ENCODE measurements around the gene EIF3I.

Gene EIF3I

GRCh38 chr1:32221581-32221979, 627 bp upstream of the EIF3I start:
- Histone ChIP-seq H2BK12ac (ENCODE audit: low read length) (no peak overlapping the region), H3K4me3 (ENCODE audit: low read depth, low read length) (peak overlapping the region; percentile 90), H3K23ac (ENCODE audit: low read length) (no peak overlapping the region), H2BK5ac (ENCODE audit: low read depth, low read length, poor library complexity) (no peak overlapping the region), H3K9me3 (ENCODE audit: insufficient read depth, low read depth, low read length) (peaks cover 1% of the 10 kb centered on the region), H3K27me3 (ENCODE audit: insufficient read depth, low read length) (no peaks in the 10 kb centered on the region), H3K18ac (ENCODE audit: low read length) (peak overlapping the region; percentile 16), H3K36me3 (ENCODE audit: control insufficient read depth in 1 of 2, insufficient read depth in 2 of 2, low read length in 2 of 2) (peaks cover 28 to 29% of the 10 kb centered on the region in 2 experiments), H2AK5ac (ENCODE audit: low read length) (peak overlapping the region; percentile 36), H3K9ac (ENCODE audit: low read length) (peak overlapping the region; percentile 20), H4K8ac (ENCODE audit: low read depth, low read length) (peak overlapping the region; percentile 84), H2BK120ac (ENCODE audit: insufficient read depth, low read length, poor library complexity) (no peak overlapping the region), H4K91ac (ENCODE audit: low read depth, low read length) (peak overlapping the region; percentile 65), H3K79me1 (ENCODE audit: low read length) (peaks cover 9% of the 10 kb centered on the region), H3K14ac (ENCODE audit: low read length) (peak overlapping the region; percentile 69), H2AFZ (ENCODE audit: insufficient read depth, low read length, poor library complexity) (peak overlapping the region; percentile 67), H3K79me2 (ENCODE audit: control insufficient read depth, insufficient read depth, low read length, poor library complexity) (peaks cover 11% of the 10 kb centered on the region), H3K4ac (ENCODE audit: low read depth, low read length) (peak overlapping the region; percentile 77), H3K27ac (ENCODE audit: low read depth, low read length) (peak overlapping the region; percentile 70), H3K4me2 (ENCODE audit: low read length) (peak overlapping the region; percentile 69), H3K4me1 (ENCODE audit: control insufficient read depth in 1 of 2, insufficient read depth in 2 of 2, low read length in 2 of 2) (peaks cover 7% of the 10 kb centered on the region in 2 experiments), H4K12ac (ENCODE audit: low read depth, low read length) (peak overlapping the region; percentile 70)
- WGBS (ENCODE audit: extremely low coverage, insufficient coverage, insufficient read length): no CpG with 5 or more reads among the region's 13 CpGs
- DNase-seq: no peak

- no peak overlapping the region for H2BK5ac ChIP-seq (ENCODE audit: low read depth, low read length, poor library complexity)
- peaks cover 35 to 40% of the 10 kb centered on the region in 2 experiments for H3K36me3 ChIP-seq (ENCODE audit: control insufficient read depth in 1 of 2, insufficient read depth in 2 of 2, low read length in 2 of 2)
- peak overlapping the region; percentile 43 for H3K18ac ChIP-seq (ENCODE audit: low read length)
- H3K4me2 ChIP-seq (ENCODE audit: low read length): no peak overlapping the region
- no peak overlapping the region for H3K9ac ChIP-seq (ENCODE audit: low read length)
- H2AFZ ChIP-seq (ENCODE audit: insufficient read depth, low read length, poor library complexity): no peak overlapping the region
- no peaks in the 10 kb centered on the region for H3K27me3 ChIP-seq (ENCODE audit: insufficient read depth, low read length)
- WGBS (ENCODE audit: extremely low coverage, insufficient coverage, insufficient read length): no CpG with 5 or more reads among the region's 3 CpGs
- H3K23ac ChIP-seq (ENCODE audit: low read length): no peak overlapping the region
- H3K4me3 ChIP-seq (ENCODE audit: low read depth, low read length): no peak overlapping the region
- H4K12ac ChIP-seq (ENCODE audit: low read depth, low read length): no peak overlapping the region
- H3K4me1 ChIP-seq (ENCODE audit: control insufficient read depth in 1 of 2, insufficient read depth in 2 of 2, low read length in 2 of 2): peaks cover 7% of the 10 kb centered on the region in 2 experiments
- peaks cover 1% of the 10 kb centered on the region for H3K9me3 ChIP-seq (ENCODE audit: insufficient read depth, low read depth, low read length)
- H4K91ac ChIP-seq (ENCODE audit: low read depth, low read length): no peak overlapping the region
- no peak for DNase-seq
- H3K79me1 ChIP-seq (ENCODE audit: low read length): peaks cover 9% of the 10 kb centered on the region
- no peak overlapping the region for H2BK12ac ChIP-seq (ENCODE audit: low read length)
- H3K27ac ChIP-seq (ENCODE audit: low read depth, low read length): no peak overlapping the region
- H3K14ac ChIP-seq (ENCODE audit: low read length): no peak overlapping the region
- peaks cover 11% of the 10 kb centered on the region for H3K79me2 ChIP-seq (ENCODE audit: control insufficient read depth, insufficient read depth, low read length, poor library complexity)
- H2AK5ac ChIP-seq (ENCODE audit: low read length): no peak overlapping the region
- no peak overlapping the region for H4K8ac ChIP-seq (ENCODE audit: low read depth, low read length)
- no peak overlapping the region for H3K4ac ChIP-seq (ENCODE audit: low read depth, low read length)
- H2BK120ac ChIP-seq (ENCODE audit: insufficient read depth, low read length, poor library complexity): no peak overlapping the region
Observed at GRCh38 chr1:32223683-32224082, 1.5 kb downstream of the EIF3I start.

GRCh38 chr1:32224285-32224684, 2.1 kb downstream of the EIF3I start:
- peaks cover 1% of the 10 kb centered on the region for H3K9me3 ChIP-seq (ENCODE audit: insufficient read depth, low read depth, low read length)
- no peak overlapping the region for H4K91ac ChIP-seq (ENCODE audit: low read depth, low read length)
- H2BK120ac ChIP-seq (ENCODE audit: insufficient read depth, low read length, poor library complexity): no peak overlapping the region
- H4K8ac ChIP-seq (ENCODE audit: low read depth, low read length): no peak overlapping the region
- peaks cover 40 to 45% of the 10 kb centered on the region in 2 experiments for H3K36me3 ChIP-seq (ENCODE audit: control insufficient read depth in 1 of 2, insufficient read depth in 2 of 2, low read length in 2 of 2)
- WGBS (ENCODE audit: extremely low coverage, insufficient coverage, insufficient read length): no CpG with 5 or more reads among the region's 4 CpGs
- no peak overlapping the region for H3K27ac ChIP-seq (ENCODE audit: low read depth, low read length)
- H3K4me1 ChIP-seq (ENCODE audit: control insufficient read depth in 1 of 2, insufficient read depth in 2 of 2, low read length in 2 of 2): peaks cover 7% of the 10 kb centered on the region in 2 experiments
- no peak overlapping the region for H3K18ac ChIP-seq (ENCODE audit: low read length)
- H3K79me1 ChIP-seq (ENCODE audit: low read length): peaks cover 9% of the 10 kb centered on the region
- H3K27me3 ChIP-seq (ENCODE audit: insufficient read depth, low read length): no peaks in the 10 kb centered on the region
- no peak overlapping the region for H2AFZ ChIP-seq (ENCODE audit: insufficient read depth, low read length, poor library complexity)
- H3K23ac ChIP-seq (ENCODE audit: low read length): no peak overlapping the region
- H4K12ac ChIP-seq (ENCODE audit: low read depth, low read length): no peak overlapping the region
- H3K79me2 ChIP-seq (ENCODE audit: control insufficient read depth, insufficient read depth, low read length, poor library complexity): peaks cover 11% of the 10 kb centered on the region
- no peak overlapping the region for H2BK5ac ChIP-seq (ENCODE audit: low read depth, low read length, poor library complexity)
- H2AK5ac ChIP-seq (ENCODE audit: low read length): no peak overlapping the region
- no peak overlapping the region for H3K4me3 ChIP-seq (ENCODE audit: low read depth, low read length)
- no peak overlapping the region for H2BK12ac ChIP-seq (ENCODE audit: low read length)
- no peak overlapping the region for H3K4ac ChIP-seq (ENCODE audit: low read depth, low read length)
- no peak overlapping the region for H3K9ac ChIP-seq (ENCODE audit: low read length)
- no peak overlapping the region for H3K14ac ChIP-seq (ENCODE audit: low read length)
- DNase-seq: no peak
- H3K4me2 ChIP-seq (ENCODE audit: low read length): no peak overlapping the region

- Histone ChIP-seq H3K4me3 (ENCODE audit: low read depth, low read length) (no peak overlapping the region), H2BK12ac (ENCODE audit: low read length) (no peak overlapping the region), H4K91ac (ENCODE audit: low read depth, low read length) (no peak overlapping the region), H3K23ac (ENCODE audit: low read length) (no peak overlapping the region), H3K36me3 (ENCODE audit: control insufficient read depth in 1 of 2, insufficient read depth in 2 of 2, low read length in 2 of 2) (peaks cover 47 to 62% of the 10 kb centered on the region in 2 experiments), H2BK120ac (ENCODE audit: insufficient read depth, low read length, poor library complexity) (no peak overlapping the region), H3K18ac (ENCODE audit: low read length) (no peak overlapping the region), H2BK5ac (ENCODE audit: low read depth, low read length, poor library complexity) (no peak overlapping the region), H4K12ac (ENCODE audit: low read depth, low read length) (no peak overlapping the region), H2AK5ac (ENCODE audit: low read length) (no peak overlapping the region), H3K4me1 (ENCODE audit: control insufficient read depth in 1 of 2, insufficient read depth in 2 of 2, low read length in 2 of 2) (no peaks in the 10 kb centered on the region), H3K4me2 (ENCODE audit: low read length) (no peak overlapping the region), H3K4ac (ENCODE audit: low read depth, low read length) (no peak overlapping the region), H4K8ac (ENCODE audit: low read depth, low read length) (no peak overlapping the region), H3K79me2 (ENCODE audit: control insufficient read depth, insufficient read depth, low read length, poor library complexity) (no peaks in the 10 kb centered on the region), H3K9ac (ENCODE audit: low read length) (no peak overlapping the region), H3K79me1 (ENCODE audit: low read length) (no peaks in the 10 kb centered on the region), H3K14ac (ENCODE audit: low read length) (no peak overlapping the region), H3K27me3 (ENCODE audit: insufficient read depth, low read length) (no peaks in the 10 kb centered on the region), H3K9me3 (ENCODE audit: insufficient read depth, low read depth, low read length) (peaks cover 1% of the 10 kb centered on the region), H3K27ac (ENCODE audit: low read depth, low read length) (no peak overlapping the region), H2AFZ (ENCODE audit: insufficient read depth, low read length, poor library complexity) (no peak overlapping the region)
- no CpG with 5 or more reads among the region's 3 CpGs for WGBS (ENCODE audit: extremely low coverage, insufficient coverage, insufficient read length)
- peak; percentile 70 to 81 for DNase-seq
Observed at GRCh38 chr1:32228771-32229170, 6.6 kb downstream of the EIF3I start.

All from trophoblast cell (in vitro differentiated cells and primary cell).